Measurements from ENCODE around the gene TOM1. TPM values are rescaled to one million over a fixed set of nuclear protein-coding genes. Genes with fewer than 3 reads are reported as not detected.
"Not testable (repeated sequence)": the region's sequence is repeated elsewhere in the genome, so short reads cannot be mapped to it uniquely, and the experiment has no call there.

Gene TOM1
- total RNA-seq, 2 experiments from 2014 or later: 25.8 to 26.3 TPM

- Mint-ChIP-seq H3K27ac (no peak overlapping the region), H3K27me3 (ENCODE audit: low read depth) (peaks cover 39% of the 10 kb centered on the region), H3K4me3 (no peak overlapping the region), H3K9me3 (no peaks in the 10 kb centered on the region), H3K4me1 (ENCODE audit: low read depth) (peaks cover 7% of the 10 kb centered on the region), H3K36me3 (ENCODE audit: low read depth) (no peaks in the 10 kb centered on the region)
- CTCF ChIA-PET: no interaction called here
- DNase-seq: no peak
- intact Hi-C loops (cut with micrococcal nuclease): no loop called here
These were observed 85.4 kb downstream of the TOM1 start for GRCh38 chr22:35384975-35385588.

GRCh38 chr22:35386670-35387288 is 87.1 kb downstream of the TOM1 start:
- no peaks in the 10 kb centered on the region for H3K9me3 Mint-ChIP-seq
- intact Hi-C loops (cut with micrococcal nuclease): no loop called here
- peaks cover 31% of the 10 kb centered on the region for H3K27me3 Mint-ChIP-seq (ENCODE audit: low read depth)
- no peak overlapping the region for H3K27ac Mint-ChIP-seq
- no peak for DNase-seq
- H3K4me1 Mint-ChIP-seq (ENCODE audit: low read depth): peaks cover under 1% of the 10 kb centered on the region
- no peaks in the 10 kb centered on the region for H3K36me3 Mint-ChIP-seq (ENCODE audit: low read depth)
- CTCF ChIA-PET: interaction anchor here (0.6 kb wide), 1 partner anchor 102 kb away, joined by 3 read pairs; no protein-coding TSS in a partner anchor
- H3K4me3 Mint-ChIP-seq: no peak overlapping the region

- no peak for DNase-seq
- Mint-ChIP-seq H3K27me3 (ENCODE audit: low read depth) (peaks cover 6% of the 10 kb centered on the region), H3K36me3 (ENCODE audit: low read depth) (no peaks in the 10 kb centered on the region), H3K9me3 (no peaks in the 10 kb centered on the region), H3K4me3 (no peak overlapping the region), H3K27ac (no peak overlapping the region), H3K4me1 (ENCODE audit: low read depth) (no peaks in the 10 kb centered on the region)
- intact Hi-C loops (cut with micrococcal nuclease): no loop called here
- CTCF ChIA-PET: interaction anchor here (0.6 kb wide), 1 partner anchor 15 kb away, joined by 4 read pairs; no protein-coding TSS in a partner anchor
These were observed 91.2 kb downstream of the TOM1 start for GRCh38 chr22:35390933-35391332.

- intact Hi-C loops (cut with micrococcal nuclease): no loop called here
- CTCF ChIA-PET: interaction anchor here (0.7 kb wide), 2 partner anchors 74 to 323 kb away, joined by 3 to 4 read pairs; no protein-coding TSS in a partner anchor
- no peak for DNase-seq
- Mint-ChIP-seq H3K27ac (no peak overlapping the region), H3K4me1 (ENCODE audit: low read depth) (no peaks in the 10 kb centered on the region), H3K27me3 (ENCODE audit: low read depth) (peaks cover 6% of the 10 kb centered on the region), H3K9me3 (no peaks in the 10 kb centered on the region), H3K4me3 (no peak overlapping the region), H3K36me3 (ENCODE audit: low read depth) (no peaks in the 10 kb centered on the region)
These were observed 92.7 kb downstream of the TOM1 start for GRCh38 chr22:35392357-35392756.

GRCh38 chr22:35393116-35394010 is 93.7 kb downstream of the TOM1 start:
- intact Hi-C loops (cut with micrococcal nuclease): no loop called here
- Mint-ChIP-seq H3K27me3 (ENCODE audit: low read depth) (peaks cover 6% of the 10 kb centered on the region), H3K36me3 (ENCODE audit: low read depth) (no peaks in the 10 kb centered on the region), H3K27ac (no peak overlapping the region), H3K4me3 (no peak overlapping the region), H3K4me1 (ENCODE audit: low read depth) (no peaks in the 10 kb centered on the region), H3K9me3 (no peaks in the 10 kb centered on the region)
- DNase-seq: no peak
- CTCF ChIA-PET: no interaction called here

GRCh38 chr22:35394011-35394312 is 94.3 kb downstream of the TOM1 start:
- Mint-ChIP-seq H3K9me3 (no peaks in the 10 kb centered on the region), H3K36me3 (ENCODE audit: low read depth) (no peaks in the 10 kb centered on the region), H3K27ac (no peak overlapping the region), H3K4me3 (no peak overlapping the region), H3K4me1 (ENCODE audit: low read depth) (peaks cover 2% of the 10 kb centered on the region), H3K27me3 (ENCODE audit: low read depth) (peaks cover 3% of the 10 kb centered on the region)
- no peak for DNase-seq
- intact Hi-C loops (cut with micrococcal nuclease): no loop called here
- CTCF ChIA-PET: no interaction called here

- Mint-ChIP-seq H3K27ac (no peak overlapping the region), H3K36me3 (ENCODE audit: low read depth) (peaks cover 5% of the 10 kb centered on the region), H3K4me1 (ENCODE audit: low read depth) (peaks cover 4% of the 10 kb centered on the region), H3K27me3 (ENCODE audit: low read depth) (peaks cover under 1% of the 10 kb centered on the region), H3K9me3 (no peaks in the 10 kb centered on the region), H3K4me3 (no peak overlapping the region)
- CTCF ChIA-PET: interaction anchor here (0.6 to 0.7 kb wide), 2 partner anchors 42 to 190 kb away, joined by 3 to 4 read pairs; no protein-coding TSS in a partner anchor
- DNase-seq: no peak
- intact Hi-C loops (cut with micrococcal nuclease): no loop called here
These were observed 95.3 kb downstream of the TOM1 start for GRCh38 chr22:35394810-35395563.

- H3K9me3 Mint-ChIP-seq; DNase-seq; intact Hi-C loops (cut with micrococcal nuclease); H3K27ac Mint-ChIP-seq; H3K27me3 Mint-ChIP-seq (ENCODE audit: low read depth); CTCF ChIA-PET; H3K4me3 Mint-ChIP-seq: not testable (repeated sequence)
- peaks cover 18% of the 10 kb centered on the region for H3K36me3 Mint-ChIP-seq (ENCODE audit: low read depth)
- H3K4me1 Mint-ChIP-seq (ENCODE audit: low read depth): peaks cover 14% of the 10 kb centered on the region
These were observed 96.9 kb downstream of the TOM1 start for GRCh38 chr22:35396622-35397021.

- CTCF ChIA-PET: no interaction called here
- Mint-ChIP-seq H3K27me3 (ENCODE audit: low read depth) (no peaks in the 10 kb centered on the region), H3K27ac (no peak overlapping the region), H3K4me3 (no peak overlapping the region), H3K9me3 (no peaks in the 10 kb centered on the region), H3K36me3 (ENCODE audit: low read depth) (peaks cover 24% of the 10 kb centered on the region), H3K4me1 (ENCODE audit: low read depth) (peaks cover 20% of the 10 kb centered on the region)
- no peak for DNase-seq
- intact Hi-C loops (cut with micrococcal nuclease): no loop called here
These were observed 97.6 kb downstream of the TOM1 start for GRCh38 chr22:35397095-35397904.
